ENCODE data around the gene CCT6A.
"Not testable (repeated sequence)": the region's sequence is repeated elsewhere in the genome, so short reads cannot be mapped to it uniquely, and the experiment has no call there.

Gene CCT6A

DNA sequence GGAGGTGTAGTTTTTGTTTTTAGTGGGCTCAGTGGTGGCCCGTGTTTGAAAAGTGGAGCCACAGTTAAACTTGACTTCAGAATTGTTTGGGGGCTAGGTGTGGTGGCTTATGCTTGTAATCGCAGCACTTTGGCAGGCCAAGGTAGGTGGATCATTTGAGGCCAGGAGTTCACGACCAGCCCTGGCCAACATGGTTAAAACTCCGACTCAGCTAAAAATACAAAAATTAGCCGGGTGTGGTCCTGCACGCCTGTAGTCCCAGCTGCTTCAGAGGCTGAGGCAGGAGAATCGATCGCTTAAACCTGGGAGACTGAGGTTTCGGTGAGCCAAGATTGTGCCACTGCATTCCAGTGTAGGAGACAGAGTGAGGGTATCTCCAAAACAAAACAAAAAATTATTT lies 1.8 kb downstream of the CCT6A start:
- DNase-seq, result no peak

DNA sequence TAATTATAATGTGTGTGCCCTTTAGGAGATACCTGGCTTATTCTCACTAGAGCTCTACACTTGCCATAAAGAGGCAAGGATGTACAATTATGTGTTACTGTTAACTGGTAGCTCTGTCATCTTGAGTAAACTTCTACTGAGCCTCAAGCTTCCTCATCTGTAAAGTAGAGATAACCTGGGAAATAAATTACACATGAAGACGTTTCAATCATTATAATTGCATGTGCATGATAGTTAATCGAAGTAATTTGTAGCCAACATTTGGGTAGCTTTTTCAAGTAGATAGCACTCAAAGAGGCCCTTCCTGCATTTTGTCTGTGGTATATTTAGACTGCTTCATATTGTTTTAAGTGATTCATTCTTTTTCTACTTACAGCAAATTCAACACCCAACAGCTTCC lies 2.4 kb downstream of the CCT6A start:
- no peak for DNase-seq

- peak; percentile 81 for DNase-seq
Measured at GRCh38 chr7:56062382-56062781, 10.8 kb downstream of the CCT6A start.

- no peak for DNase-seq
Measured at GRCh38 chr7:56063500-56063881, 11.9 kb downstream of the CCT6A start.

DNA sequence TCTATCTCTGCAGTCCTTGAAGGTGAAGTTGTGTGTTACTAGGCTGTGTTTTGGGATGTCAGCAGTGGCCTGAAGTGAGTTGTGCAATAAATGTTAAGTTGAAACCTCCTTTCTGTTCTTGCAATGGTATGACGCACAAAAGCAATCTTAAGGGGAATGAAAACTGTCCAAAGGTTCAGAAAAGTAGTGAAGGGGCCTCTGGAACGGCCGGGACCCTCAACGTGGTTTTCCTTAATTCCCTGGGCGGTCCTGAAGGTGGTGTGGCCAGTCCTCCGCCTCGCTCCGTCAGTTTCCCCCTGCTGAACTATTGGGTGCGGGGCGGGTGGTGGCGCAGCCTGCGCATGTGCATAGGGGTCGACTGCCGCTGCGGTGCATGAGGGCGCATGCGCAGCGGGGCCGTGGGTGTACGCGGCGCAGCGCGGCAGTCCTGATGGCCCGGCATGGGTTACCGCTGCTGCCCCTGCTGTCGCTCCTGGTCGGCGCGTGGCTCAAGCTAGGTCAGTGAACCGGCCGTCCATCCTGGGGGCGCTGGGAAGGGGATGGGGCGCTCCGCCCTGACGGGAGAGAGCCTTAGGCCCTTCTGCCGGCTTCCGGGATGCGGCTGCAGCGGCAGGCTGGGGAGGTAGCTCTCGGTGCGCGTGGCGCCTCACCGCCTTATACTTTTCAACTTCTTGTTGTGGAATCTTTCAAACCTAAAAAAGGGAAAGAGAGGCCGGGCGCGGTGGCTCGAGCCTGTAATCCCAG lies 12.5 kb downstream of the CCT6A start, which contains the start of gene SUMF2:
TSS of gene SUMF2 (plus strand) at position 405 of the 744 bp plus-strand sequence. CDS start at position 431, 26 bp downstream.
- DNase-seq, result peak; percentile 88

DNA sequence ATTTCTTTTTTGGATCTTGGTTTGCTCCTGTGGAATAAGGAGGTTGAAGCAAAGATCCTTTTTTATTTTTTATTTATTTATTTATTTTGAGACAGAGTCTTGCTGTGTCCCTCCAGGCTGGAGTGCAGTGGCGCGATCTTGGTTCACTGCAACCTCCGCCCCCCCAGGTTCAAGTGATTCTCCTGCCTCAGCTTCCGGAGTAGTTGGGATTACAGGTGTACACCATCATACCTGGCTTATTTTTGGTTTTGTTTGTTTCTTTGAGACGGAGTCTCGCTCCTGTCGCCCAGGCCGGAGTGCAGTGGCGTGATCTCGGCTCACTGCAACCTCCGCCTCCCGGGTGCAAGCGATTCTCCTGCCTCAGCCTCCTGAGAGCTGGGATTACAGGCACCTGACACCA lies 14.8 kb downstream of the CCT6A start:
- DNase-seq, result not testable (repeated sequence)

GRCh38 chr7:56074371-56074791 lies 22.8 kb downstream of the CCT6A start:
- peak; percentile 84 for DNase-seq

- no peak for DNase-seq
Measured at GRCh38 chr7:56077681-56078080, 26.1 kb downstream of the CCT6A start.

- DNase-seq, result no peak
Measured at GRCh38 chr7:56078196-56078595, 26.6 kb downstream of the CCT6A start.

- DNase-seq, result peak; percentile 58
Measured at GRCh38 chr7:56079450-56080185, 28.1 kb downstream of the CCT6A start.

DNA sequence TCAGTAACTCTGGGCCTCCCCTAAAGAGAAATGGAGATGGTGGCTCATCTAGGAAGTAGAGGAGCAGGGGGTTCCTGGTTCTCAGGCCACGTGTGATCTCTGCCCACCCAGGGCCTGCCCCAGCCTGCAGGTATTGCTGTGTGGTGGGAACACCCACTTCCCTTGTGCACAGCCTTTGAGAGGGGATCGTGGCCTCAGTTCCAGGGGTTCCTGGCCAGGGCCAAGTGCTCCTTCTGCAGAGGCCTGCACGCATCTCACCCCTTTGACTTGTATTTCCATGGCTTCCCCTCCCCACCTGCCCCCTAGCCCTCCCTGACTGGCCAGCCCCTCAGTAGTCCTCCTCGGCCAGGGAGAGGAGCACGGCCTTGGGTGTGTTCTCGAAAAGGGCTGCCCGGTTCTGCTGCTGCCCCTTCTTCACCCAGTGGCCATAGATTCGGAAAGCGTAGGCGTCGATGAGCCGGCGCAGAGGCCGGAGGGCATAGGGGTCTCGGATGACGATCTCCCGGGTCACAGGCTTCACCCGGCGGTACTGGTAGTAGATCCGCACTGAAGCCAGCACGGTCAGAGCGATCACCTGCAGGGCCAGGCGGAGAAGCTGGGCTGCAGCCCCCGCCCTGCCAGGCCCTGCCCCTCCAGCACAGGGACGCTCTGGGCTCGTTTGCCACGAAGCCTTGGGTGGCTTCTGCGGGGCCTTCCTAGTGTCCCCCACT lies 29.3 kb downstream of the CCT6A start:
- not testable (repeated sequence) for DNase-seq

GRCh38 chr7:56081626-56082340 lies 30.2 kb downstream of the CCT6A start:
- no peak for DNase-seq

- no peak for DNase-seq
Measured at GRCh38 chr7:56083150-56083785, 31.7 kb downstream of the CCT6A start.

DNA sequence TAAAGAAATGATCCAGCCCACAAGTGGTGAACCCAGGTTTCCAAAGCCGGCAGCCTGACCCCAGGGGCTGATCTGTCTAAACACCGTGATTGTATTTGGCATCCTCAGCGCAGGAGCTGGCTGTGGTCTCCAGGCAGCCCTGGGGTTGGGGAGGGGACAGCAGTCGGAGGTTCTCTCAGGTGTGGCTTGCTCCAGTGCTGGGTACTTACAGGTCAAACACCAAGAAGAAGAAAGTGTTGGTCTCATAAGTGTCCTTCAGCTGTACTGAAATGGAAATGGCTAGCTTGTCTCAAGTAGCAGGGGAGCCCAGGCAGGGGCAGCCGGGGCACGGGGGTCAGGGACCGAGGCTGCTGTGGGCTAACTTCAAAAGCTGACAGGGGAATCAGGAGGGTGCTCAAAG lies 35.2 kb downstream of the CCT6A start:
- DNase-seq, result no peak

GRCh38 chr7:56087445-56087844 lies 35.9 kb downstream of the CCT6A start:
- DNase-seq, result no peak

DNA sequence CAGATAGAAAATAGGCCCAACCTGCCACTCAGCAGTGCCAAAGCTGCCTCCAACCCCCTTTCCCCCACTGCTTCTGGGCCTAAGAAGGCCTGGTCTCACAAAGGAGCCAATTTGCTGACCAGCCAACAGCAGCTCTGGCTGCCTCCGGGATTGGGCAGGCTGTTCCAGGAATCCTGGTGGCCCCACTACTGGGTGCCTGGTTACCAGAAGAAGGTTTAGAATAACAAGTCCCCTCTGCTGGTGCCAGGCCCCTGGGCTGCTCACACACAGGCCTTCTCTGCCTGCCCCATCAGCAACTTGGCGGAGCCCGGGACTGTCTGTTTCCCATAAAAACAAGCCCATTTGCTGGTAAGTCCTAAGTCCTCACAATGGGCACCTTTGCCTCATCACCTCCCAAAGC lies 40.0 kb downstream of the CCT6A start:
- DNase-seq, result no peak

GRCh38 chr7:56092388-56092787 lies 40.8 kb downstream of the CCT6A start:
- not testable (repeated sequence) for DNase-seq

DNA sequence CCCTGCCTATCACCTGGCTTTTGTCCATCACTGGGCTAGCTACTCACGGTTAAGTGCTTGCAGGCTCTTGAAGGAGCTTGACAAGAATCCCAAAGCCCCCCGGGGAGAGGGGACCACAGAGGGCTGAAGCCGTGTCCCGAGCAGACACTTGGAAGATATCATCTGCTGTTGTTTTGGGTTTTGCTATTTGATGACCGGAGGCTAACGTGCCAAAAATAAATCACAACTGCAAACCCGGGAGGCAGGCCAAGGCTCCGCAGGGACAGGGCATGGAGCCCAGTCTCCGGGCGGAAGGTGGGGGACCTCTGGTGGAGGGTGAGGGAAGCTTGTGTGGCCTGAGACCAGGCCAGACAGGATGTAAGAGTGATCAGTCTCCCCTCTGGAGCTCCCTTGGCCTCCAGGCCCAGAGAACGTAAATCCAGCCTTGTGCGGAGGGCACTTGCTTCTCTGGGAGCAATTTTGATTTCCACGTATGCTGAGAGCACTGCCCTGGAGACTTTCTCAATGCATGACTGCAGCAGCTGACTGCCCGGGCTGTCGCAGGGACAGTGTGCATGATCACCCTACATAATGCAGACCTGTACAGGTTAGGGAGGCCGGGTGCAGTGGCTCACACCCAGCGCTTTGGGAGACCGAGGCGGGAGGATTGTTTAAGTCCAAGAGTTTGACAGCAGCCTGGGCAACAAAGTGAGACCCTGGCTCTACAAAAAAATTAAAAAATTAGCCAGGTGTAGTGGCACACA lies 41.4 kb downstream of the CCT6A start, which contains the start of gene PHKG1:
TSS of gene PHKG1 (minus strand) at position 164 of the 743 bp plus-strand sequence. CDS start 4,011 bp downstream, outside the sequence.
- DNase-seq, result peak; percentile 83

GRCh38 chr7:56097700-56098099 lies 46.1 kb downstream of the CCT6A start:
- peak; percentile 80 for DNase-seq

- DNase-seq, result not testable (repeated sequence)
Measured at GRCh38 chr7:56098187-56099008, 46.8 kb downstream of the CCT6A start.

DNA sequence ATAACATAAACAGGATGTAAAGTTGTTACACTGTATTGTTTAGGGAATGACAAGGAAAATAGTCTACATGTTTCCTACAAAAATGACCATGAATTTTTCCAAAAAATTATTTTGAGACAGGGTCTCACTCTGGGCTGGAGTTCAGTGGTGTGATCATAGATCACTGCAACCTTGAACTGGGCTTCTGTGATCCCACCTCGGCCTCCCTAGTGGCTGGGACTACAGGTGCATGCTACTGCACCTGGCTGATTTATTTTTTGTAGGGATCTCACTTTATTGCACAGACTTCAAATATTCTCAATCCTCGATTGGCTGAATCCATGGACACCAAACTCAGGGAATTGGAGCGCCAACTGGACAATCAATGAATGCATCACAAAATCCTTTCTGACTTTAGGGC lies 48.1 kb downstream of the CCT6A start:
- DNase-seq, result no peak

Measured in EL (cell line).